Fibroblast of peridontal ligament (primary cell): ENCODE measurements around the gene DCHS2.
A peak's percentile ranks its signal among the peaks of the same experiment; 100 is the strongest.

ENCODE experiments used
- DNase-seq: peaks from one replicate; pipeline ENCODE4 v3.0.0-alpha.2; 2010; ENCODE audit errors: extremely low read depth

Gene DCHS2

GRCh38 chr4:154317201-154317999, 174.2 kb downstream of the DCHS2 start:
- no peak for DNase-seq

- no peak for DNase-seq
Observed at GRCh38 chr4:154315741-154316140, 175.9 kb downstream of the DCHS2 start.

DNA sequence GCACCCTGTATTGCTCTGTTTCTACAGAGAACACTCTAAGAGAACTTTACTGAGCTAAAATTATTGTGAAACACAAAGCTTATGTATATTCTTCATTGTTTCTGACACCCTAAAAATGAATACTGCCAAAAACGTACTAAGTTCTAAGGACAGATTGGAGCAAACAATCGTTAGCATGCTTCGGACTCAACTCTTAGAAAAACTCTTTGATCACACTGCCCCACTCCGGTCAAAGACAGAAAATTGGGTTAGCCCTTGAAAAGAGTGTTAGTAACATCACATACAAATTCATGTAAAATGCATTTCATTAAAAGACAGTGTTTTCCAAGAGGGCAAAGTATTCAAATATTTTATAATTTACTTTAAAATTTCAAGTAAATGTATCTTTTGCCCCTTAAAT, 177.4 kb downstream of the DCHS2 start:
- DNase-seq = peak; percentile 20

- DNase-seq = no peak
Observed at GRCh38 chr4:154313004-154313585, 178.5 kb downstream of the DCHS2 start.

DNA sequence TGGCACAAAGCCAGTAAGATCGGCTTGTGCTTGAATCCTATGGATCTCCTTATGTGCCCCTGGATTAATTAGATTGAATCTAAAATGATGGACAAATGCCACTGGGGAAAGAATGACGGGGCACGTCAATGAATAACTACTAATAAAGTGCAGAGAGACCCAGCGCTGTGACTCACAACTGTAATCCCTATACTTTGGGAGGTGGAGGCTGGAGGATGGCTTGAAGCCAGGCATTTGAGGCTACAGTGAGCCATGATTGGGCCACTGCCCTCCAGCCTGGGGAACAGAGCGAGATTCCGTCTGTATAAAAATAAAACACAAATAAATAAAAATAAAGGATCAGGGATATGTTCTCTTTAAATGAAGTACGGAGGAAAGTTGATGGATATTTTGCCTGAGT, 179.4 kb downstream of the DCHS2 start:
- no peak for DNase-seq

- no peak for DNase-seq
Observed at GRCh38 chr4:154310578-154310977, 181.0 kb downstream of the DCHS2 start.

GRCh38 chr4:154308207-154308606, 183.4 kb downstream of the DCHS2 start:
- no peak for DNase-seq

DNA sequence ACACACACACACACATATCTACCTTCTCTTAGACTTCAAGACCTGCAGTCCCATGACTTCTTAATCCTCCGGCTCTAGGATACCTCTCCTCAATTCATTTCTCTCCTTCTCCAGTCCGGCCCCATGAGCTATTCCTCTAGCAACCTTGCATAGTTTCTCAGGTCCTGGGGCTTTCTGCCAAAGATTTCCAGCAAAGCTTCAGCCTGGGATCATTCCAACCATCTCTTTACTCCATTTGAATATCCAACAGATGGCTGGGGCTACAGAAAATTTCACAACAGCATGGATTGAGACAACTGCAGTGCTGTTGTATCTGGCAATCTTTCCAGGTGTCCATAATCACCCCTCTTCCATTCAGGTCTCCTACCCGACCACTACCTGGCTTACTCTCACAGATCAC, 184.1 kb downstream of the DCHS2 start:
- no peak for DNase-seq

- no peak for DNase-seq
Observed at GRCh38 chr4:154305616-154306015, 186.0 kb downstream of the DCHS2 start.

DNA sequence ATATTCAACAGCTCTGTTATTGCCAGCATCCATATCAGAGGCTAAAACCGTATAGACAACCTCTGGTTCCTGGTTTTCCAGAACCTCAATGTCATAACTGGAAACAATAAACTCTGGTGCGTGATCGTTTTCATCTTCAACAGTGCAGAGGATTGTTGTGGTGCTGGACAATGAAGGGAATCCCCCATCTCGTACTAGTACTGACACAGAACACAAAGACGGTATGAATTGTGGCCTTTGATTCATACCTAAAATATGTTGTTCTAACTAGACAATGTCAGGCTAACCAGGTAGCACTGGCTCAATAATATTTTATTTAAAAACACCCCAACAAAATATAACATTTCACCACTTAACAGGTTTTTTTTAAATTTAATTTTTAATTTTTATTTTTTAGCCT, 186.9 kb downstream of the DCHS2 start:
- DNase-seq = no peak

GRCh38 chr4:154294652-154295350, 196.8 kb downstream of the DCHS2 start:
- DNase-seq = no peak

DNA sequence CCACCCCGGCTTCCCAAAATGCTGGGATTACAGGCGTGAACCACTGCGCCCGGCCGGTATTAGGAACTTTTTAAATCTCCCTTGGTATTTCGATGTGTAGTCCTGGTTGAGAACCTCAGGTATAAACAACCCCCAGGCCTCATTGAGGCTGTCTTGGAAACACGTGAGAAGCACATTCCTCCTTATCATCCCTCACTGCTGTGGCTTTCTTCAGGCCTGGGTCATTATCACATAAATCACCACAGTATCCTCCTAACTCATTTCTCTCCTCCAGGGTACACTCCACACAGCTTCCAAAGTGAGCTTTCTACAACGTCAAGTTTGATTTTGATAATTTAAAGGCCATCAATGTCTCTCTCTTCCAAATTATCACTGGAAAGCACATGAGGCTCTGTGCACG, 198.2 kb downstream of the DCHS2 start:
- DNase-seq = no peak

GRCh38 chr4:154292589-154292988, 199.0 kb downstream of the DCHS2 start:
- DNase-seq = no peak

DNA sequence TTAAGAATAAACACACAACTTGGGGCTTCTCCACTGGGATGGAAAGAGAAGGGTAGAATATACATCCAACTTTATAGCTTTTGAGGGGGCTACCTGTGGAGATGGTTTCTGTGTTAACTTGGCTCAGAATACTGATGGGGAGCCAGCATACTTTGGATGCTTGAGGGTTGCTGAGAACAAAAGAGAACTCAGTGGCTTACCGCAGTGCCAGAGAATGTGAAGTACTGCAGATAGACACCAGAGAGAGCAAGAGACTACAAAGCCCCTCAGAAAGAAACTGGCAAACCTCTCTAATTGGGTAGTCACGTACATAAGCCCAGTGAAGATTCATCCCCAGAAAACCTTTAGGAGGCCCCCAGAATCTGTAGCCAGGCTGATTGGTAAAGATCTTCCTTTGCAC, 214.4 kb downstream of the DCHS2 start:
- DNase-seq = no peak

GRCh38 chr4:154276496-154276895, 215.1 kb downstream of the DCHS2 start:
- no peak for DNase-seq

DNA sequence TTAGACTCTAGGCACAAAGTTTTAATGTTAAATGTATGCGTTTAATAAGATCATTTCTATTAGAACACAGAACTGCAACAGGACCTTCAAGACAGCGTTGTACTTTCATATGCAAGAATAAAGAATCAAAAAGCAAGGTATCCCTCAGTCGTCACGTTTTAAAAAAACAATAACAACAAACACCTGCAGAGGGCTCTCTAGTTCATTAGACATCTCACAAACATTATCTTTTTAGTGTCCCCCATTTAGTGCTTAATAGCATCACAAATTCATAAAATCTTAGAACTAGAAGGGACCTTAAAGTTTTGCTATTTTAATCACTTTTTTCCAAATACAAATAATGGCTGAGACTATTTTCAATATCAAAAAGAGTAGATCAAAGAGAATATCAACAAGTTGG, 236.6 kb downstream of the DCHS2 start:
- DNase-seq = no peak

DNA sequence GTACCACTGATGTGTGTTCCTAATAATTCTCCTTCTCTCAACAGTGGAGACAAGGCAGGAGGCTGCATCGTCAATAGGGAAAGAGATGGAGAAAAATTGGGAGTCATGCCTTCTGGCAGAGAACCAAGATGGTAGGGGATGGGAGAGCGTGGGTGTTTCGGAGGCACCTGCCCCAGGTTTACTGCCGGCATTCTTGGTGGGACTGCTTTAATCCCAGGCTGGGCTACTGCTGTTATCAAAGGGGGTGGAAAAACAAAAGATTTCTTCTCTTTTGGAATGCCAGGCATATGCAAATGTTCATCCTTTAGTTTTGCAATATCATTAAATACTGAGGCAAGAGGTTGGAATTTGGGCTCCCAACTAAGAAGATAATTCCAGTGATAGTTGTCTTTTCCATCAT, 257.0 kb downstream of the DCHS2 start:
- no peak for DNase-seq

- DNase-seq = peak; percentile 1
Observed at GRCh38 chr4:154231806-154232478, 259.7 kb downstream of the DCHS2 start.

DNA sequence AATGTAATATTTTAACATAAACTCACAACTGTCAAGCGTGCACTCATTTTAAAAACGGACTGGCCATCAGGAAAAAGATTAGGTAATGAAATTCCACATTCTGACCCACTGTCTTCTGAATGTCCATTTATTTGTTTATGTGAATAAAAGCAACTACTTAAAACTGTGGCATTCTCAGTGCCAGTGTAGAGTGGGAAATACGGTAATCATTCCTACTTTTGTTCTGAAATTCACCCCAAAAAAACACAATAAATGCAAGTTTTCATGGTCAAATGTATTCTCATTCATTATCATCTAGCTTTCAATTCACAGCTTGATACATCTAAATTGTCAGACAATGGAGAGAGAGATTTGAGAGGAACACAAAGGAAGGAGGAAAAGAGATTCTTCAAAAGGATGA, 260.9 kb downstream of the DCHS2 start:
- DNase-seq = no peak

DNA sequence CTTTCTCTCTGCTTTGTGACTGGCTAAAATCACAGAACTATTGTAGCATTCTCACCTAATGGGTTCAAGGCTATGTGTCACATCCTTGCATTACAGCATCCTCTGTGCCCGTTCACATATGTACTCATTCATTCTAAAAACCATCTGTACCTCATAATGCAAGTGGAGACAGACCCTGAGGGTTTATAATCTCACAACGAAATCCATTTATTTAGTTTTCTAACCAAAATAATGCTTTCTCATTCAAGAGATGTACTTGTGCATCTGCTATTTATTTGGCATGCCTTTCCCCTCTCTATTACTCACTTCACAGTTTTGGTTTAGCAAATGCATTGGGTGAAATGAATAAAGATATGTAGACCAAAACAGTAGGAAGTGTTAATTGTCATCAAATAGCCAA, 261.5 kb downstream of the DCHS2 start:
- DNase-seq = no peak

GRCh38 chr4:154222875-154223274, 268.7 kb downstream of the DCHS2 start:
- no peak for DNase-seq

- no peak for DNase-seq
Observed at GRCh38 chr4:154218051-154218450, 273.5 kb downstream of the DCHS2 start.
